ENCODE results near the gene NRAP.

Gene NRAP

DNA sequence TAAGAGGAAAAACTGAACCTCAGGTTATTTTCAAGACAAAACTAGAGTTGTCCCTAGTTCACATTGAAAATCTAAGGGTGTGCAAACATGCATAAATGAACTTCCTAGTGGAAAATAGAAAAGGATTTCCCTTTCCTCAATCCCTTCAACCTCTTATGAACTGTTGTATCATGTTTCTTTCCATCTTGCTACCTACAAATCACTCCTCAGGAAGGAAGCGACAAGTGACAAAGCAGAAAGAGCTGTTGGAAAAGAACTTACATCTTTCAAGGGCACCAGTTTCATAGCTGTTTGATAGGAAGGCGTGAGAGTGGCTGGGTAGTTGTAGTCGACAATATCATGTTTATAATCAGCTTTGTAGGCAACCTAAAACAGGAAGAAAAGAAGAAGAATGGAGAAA lies 23.9 kb downstream of the NRAP start:
- FAIRE-seq: no peak

DNA sequence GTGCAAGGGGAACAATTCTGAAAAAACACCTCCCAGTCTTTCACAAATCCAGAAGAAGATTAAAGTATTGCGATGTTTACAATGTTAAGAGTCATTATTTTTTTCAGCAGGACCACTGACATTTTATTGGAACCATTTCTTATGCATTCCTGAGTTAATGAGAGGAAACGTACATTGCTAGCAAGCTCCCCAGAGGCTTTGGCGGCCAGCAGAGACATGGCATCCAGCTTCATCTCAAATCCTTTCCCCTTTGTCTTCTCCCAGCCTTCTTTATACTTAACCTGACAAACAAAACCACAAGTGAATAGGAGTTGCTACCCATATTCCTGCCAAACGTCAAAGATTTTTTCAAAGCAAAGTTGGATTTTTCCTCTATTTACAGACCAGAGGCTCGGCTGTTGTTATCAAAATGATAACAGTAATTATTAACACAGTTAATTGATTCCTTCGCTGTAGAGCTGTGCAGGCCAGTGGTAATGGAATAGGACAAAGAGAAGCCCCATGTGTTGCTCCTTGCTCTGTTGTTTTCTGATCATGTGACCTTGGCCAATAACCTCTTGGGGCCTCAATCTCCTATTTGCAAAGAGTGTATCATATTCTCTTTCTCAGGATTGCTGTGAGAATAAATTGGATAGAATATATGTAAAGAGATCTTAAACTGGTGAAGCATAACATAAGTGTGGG lies 32.0 kb downstream of the NRAP start:
- no peak for FAIRE-seq

DNA sequence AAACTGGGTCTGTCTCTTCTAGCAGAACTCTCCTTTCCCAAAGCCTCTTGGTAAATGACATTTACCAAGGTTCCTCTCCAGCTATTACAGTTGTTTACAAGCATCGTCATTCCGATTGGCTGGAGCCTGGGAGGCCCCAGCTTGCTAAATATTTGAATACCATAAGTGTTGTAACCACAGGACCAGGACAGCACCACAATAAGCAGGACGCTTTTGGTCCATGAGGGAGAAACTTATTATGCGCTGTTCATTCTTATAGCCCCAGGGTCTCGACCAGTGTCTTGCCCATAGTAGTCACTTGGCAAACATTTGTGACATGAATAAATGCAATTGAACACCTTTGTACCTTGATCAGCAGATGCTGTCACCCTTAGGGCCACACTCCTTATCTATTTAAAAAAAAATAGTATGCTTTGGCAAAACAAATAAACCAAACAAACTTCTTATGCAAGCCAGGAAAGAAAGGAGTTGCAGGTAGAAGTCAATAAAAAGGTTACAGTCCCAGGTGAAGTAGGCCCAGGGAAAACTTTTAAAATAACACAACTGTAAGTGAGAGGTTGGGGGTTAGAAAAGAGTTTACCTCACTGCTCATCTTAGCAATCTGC lies 32.8 kb downstream of the NRAP start:
- FAIRE-seq: no peak

DNA sequence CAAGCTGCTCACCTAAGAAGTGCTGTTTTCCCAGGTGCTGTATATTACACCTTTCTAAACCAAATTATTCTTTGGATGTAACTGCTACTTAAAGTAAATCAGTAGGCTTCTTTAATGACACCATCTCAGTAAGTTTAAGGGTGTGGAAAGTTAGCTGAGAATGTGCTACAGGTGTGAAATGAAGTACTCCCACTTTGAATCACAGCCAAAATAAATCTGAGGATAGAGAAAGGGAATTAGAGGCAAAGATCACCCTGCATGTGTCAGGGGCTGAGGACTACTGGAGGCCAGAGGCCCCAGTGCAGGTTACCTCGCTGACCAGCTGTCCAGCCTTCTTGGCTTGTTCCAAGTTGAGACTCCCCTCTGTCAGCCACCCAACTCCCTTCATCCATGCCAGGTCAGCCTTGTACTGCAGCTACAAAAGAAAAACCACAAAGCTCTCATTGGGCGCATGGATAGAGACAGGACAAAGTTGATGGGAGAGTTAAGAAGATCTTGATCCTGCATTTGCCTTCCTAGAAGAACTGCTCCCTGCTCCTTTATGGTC lies 35.2 kb downstream of the NRAP start:
- FAIRE-seq: no peak

DNA sequence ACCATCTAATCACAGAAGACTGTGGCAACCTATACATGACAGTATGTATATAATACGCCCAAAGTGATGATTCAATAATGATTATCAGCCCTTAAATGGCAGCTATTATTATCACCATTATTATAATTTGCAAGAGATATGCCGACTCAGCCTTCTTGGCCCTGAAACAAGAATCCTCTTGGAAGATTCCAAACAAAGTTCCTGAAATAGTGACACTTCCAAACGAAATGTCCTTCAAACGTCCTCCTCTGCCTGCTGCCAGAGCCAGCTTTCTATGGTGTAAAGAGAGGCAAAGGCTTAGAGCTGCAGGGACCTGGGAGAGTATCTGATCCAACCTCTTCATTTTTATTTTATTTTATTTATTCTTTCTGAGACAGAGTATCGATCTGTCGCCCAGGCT lies 36.0 kb downstream of the NRAP start:
- no peak for FAIRE-seq

DNA sequence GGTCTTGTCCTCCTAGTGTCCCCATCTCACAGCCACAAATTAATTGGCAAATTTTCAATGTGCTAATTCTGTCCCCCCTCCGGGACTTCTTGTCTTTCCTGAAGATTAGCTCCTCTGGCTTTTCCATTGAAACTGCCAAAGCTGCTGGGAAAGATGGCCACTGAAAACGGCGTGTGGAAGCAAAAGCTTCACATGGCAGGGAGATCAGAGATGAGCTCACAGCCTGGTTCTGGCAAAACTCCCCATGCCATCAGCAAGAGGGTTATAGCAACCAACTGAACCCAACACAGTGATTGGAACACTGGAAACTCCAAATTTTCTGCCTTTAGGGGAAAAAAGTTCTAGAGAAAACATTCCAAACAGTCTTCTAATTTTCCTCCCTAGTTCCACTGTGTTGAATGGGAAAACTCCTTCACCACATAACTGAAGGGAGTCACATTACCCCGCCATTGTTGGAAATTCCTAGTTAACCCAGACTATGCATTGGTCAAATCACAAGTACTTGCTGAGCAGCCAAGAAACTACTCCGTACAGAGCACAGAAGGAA lies 37.0 kb downstream of the NRAP start:
- FAIRE-seq: no peak

DNA sequence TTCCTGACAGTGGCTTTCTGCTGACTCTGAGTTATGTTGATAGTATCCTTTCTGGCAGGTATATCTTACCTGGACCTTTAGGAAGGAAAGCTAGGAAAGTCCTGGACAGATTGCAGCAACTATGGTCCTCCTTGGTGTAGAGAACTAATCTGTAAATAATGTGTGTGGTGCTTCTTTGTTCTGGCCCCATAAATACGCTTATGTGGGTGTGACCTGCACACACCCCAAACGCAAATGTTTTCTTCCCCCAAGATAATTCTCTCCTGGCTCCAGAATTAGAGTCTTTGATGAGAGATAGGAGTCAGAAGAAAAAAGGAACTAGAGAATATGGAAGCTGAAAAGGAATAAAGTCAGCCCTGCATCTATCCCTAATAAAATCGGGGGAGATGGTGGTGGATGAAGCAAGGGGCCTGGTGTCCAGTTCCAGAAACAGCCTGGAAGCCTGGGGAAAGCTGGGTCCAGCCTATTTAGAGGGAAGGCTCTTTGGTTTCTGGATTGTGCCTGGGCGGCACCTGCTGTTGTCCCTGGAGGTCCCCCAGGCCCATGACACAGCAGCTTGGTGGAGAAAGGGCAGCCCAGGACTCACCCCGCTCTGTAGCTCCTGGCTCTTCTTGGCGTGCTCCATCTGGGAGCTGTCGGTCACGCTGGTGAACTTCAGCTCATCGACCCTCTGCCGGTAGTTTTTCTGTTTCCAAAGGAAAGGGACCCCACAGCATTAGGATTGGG lies 38.2 kb downstream of the NRAP start:
- no peak for FAIRE-seq

DNA sequence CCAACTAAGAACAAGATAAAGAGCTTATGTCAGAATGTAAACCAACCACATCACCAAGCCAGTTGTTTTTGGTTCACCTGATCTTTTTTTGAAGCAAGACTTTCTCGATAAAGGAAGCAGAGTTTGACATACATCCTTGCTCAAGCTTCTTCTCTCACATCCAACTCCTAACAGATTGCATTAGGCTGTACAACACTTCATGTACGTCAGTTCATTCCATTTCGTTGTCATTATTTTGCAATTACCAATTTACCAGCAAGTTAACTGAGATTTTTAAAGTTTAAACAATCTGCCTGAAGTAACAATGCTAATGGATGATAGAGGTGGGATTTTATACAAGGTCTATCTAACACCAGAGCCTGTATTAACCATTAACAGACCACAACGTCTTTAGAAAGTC lies 41.0 kb downstream of the NRAP start:
- no peak for FAIRE-seq

DNA sequence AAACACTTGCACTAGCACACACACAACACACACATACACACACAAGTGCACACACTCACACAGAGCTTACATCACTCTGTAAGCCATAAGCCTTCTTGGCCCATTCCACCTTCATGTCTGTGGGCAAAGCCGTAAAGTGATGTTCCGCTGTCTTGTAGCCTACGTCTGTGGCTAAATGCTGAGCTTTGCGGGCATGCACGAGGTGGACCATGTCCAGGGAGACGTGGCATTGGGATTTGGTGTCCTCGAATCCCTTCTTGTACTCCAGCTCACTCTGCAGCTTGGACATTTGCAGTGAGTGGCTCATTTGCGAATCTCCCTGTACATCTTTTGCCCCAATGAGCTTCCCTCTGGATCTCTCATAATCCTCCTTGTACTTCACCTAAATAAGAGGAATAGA lies 42.0 kb downstream of the NRAP start:
- no peak for FAIRE-seq

DNA sequence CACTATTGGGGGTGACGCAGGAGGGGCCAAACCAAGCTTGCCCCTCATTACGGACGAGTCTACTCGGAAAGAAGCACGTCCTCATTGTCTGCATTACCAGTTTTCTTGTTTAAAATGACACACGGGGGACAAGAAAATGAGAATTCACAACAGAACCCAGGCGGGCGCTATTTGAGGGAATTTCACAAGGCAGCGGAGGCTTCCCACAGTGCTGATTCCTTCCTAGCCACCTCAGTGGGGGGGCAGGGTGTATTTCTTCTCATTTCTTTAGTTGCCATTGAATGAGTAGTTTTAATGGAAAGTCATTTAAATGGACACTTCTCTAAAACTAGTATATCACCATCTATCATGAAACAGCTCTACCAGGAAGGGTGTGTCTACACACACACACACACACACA lies 42.9 kb downstream of the NRAP start:
- FAIRE-seq: no peak

DNA sequence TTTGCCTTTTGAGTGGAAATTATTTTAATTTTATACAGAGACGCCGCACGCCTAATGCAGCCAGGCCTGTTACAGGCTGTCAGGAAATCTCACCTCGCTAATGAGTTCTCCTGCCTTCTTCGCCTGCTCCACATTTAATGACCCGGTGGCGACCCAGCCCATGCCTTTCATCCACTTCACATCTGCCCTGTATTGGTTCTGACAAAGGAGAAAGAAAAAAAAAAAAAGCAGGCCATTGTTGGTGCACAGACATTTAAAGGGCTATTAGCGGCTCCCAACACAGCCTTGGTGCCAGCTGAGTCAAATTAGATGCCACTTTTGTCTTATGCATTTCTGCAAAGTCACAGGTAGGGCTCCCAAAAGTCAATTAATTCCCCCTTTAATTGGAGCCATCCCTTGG lies 43.3 kb downstream of the NRAP start:
- FAIRE-seq: no peak

DNA sequence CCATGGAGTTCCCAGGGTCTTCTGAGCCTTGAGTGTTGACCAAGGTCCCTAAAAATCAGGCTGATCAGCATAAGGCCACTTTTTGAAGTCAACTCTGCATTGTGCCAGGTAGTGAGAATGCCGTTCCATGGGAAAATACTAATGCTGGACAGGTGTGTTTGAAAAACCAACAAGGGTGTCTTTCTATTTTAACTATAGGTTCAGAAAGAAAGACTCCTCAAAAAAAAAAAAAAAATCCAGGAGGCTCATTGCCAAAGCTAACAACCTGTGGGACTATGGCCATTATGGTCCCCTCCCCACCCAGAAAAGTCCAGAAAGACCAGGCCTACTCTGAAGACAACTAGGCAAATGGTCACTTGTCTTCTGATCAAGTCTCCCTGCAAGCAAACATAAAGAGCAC lies 44.4 kb downstream of the NRAP start:
- FAIRE-seq: no peak

DNA sequence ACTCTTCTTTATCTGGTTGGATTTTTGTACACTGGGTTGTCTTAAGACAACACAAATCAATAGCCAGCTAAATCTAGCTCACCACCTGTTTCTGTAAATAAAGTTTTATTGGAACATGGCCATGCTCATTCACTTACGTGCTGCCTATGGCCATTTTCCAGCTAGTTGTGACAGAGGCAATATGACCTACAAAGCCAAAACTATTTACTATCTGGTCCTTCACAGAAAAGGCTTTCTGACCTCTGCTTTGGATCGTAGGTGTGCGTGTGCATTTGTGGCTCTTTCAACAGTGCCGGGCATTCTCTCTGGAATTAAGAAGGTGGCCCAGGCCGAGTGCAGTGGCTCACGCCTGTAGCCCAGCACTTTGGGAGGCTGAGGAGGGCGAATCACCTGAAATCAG lies 45.5 kb downstream of the NRAP start:
- FAIRE-seq: no peak

DNA sequence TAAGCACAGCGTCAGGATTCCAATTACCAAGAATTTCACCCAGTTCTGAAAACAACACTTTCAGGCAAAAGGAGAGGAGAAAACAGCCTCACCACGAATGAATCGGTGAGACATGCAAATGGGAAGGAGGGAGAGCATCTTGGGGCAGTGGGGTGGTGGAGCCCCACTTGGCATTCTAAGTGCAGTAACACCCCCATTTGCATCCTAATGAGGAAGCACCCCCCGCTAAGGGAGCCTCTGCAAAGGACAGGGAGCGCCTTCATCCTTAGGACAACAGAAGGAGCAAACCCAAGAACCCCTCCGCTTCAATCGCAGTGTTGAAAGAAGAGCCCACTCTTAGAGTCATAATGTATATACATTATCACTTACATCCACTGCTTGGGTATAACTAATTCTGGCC lies 46.8 kb downstream of the NRAP start:
- FAIRE-seq: no peak

DNA sequence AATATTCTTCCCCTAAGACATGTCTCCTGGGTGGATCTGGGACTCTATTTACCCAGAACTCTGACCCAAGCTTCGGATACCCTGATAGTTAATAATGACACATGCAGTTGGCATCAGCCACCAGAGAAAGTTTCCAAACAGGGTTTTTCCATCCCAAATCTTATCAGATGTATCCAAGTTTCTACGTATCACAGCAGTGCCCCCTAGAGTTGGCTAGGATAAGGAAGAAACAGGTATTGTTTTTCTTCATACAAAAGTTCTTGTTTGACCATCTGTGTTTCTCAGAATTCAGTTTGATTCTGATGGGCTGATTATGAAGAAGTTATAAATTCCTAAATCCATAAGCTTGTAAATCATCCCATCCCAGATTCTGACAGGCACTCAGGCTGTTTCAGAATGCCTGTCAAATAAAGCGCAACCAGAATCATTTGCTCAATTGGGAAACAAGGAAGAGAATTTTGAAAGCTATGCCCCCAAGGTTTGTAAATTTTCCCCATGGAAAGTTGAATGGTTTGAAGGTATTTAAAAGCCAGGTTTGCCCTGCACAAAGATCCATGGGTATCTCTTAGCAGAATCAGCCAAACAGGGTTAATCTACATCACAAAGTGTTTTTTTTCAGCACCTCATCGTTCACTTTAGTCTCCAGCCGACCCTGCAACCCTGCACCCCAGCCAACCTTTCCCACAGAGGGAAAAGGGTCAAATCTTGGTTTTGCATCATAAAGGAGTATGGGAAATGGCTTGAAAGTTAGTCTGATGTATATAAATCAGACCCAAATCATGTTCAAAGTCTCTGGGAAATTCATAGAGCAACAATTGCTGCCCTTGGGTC lies 47.4 kb downstream of the NRAP start:
- FAIRE-seq: no peak

DNA sequence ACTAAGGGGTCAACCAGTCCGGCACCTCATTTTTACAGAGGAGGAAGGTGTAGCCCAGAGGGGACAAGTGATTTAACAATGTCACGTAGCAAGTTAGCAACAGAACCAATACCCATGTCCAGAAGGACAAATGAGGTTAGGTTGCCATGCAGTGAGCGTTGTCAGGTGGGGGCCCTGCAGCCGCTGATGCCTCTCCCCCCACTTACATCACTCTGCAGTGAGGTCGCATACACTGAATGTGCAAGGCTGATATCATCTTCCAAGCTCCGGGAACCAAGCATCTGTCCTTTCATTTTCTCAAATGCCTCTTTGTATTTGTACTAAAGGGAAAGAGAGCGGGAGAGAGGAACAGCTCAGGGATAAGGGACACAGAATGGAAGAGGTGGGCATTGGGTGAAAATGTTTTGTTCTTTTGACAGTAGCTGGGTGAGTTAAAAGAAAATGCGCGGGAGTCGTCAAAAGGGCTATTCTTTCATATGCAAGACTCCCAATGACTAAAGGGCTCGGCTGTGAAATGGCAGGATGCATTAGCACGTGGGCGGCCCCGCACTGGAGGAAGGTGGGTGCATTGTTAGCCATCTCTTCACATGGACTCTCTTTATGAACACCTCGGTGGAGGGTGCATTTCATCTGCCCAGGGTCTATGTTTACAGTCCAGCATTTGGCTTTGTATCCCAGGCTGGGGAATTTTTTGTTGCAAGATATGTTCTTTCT lies 49.7 kb downstream of the NRAP start:
- FAIRE-seq: no peak

DNA sequence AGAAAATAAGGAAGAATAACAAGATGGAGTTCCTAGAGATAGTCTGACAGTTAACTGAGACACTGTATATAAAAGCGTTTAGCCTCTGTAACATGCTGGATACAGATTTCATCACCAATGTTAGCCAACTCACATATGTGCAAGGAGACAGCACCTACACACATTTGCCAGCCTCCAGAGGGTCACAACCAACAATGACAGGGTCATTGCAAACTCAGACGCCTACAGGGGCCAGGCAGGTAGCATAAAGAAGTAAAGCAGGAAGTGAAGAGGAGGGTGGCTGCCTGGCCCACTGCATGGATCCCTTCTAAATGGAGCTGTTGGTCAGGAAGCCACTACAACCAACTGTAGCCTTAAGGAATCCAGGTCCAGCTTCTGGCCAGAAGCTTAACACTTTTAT lies 50.4 kb downstream of the NRAP start:
- no peak for FAIRE-seq

DNA sequence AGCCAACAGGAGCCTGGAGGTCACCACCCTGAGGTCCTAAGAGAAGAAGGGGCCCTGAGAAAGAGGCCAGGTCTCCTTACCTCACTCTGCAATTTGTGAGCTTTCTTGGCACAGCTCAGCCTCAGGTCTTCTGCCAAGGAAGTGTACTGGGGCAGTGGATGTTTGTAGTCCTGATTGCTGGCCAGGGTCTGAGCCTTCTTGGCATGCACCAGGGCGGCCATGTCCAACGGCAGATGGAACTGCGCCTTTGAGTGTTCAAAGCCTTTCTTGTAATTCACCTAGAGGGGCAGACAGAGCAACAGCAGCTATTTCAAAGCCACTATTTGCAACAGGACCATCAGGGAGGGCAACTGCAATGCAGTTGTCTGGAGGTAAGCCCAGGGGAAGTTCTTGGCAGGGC lies 51.7 kb downstream of the NRAP start:
- no peak for FAIRE-seq

DNA sequence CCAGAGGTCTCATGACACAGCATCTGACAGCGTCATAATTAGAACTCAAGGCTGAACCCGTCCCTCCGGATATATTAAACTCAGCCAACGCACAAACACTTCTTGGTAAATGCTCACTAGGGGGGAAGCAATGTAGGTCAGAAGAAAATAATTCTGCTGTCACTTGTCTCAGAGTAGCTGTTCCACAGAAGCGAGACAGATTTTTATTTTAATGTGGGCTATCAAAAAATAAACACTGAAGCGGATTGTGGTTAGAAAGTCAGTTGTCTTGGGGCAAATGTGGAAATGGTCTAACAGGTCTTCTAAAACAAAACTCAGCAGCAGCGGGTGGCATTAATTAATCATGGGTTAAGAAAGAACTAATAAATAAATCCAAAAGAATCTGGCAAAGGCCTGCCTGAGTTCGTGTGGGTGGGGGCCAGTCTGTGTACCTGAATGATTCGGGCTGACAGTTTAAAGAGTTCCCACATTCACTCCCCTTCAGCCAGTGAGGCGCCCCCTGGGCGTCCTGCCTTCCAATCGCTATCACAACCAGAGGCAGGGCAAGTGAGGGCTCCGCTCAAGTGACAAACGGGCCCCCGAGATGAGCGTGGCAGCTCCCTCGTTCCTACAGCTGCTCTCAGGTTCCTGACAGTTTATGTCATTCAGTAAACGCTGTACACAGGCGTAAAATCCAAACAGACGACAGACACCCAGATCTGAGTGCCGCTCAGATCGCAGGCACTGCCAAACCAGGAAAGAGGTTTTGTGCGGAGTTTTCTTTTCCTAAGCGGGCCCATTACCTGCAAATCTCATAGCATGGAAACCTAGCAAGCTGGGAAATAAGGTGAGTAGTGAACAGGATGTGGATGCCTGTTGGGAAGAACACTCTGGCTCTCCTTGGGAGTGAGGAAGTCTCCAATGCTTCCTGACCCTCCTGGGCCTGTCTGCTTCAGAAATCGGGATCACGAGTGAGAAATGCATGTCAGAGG lies 52.9 kb downstream of the NRAP start:
- FAIRE-seq: no peak

DNA sequence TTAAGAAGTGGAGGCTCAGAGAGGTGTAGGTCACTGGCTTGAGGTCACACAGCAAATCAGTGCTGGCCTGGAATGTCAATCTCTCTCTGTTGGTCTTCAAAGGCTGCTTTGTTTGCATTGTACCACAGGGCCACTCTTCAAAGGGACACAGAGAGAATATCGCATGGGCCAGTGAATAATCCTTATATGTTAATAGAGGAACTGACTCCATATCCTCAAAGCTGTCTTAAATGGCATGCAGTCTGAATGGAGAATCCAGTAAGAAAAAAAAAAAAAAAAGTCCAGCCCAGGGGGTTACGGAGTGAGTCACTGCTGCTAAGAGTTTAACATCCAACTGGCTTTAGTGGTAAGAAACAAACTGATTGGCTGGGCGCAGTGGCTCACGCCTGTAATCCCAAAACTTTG lies 54.1 kb downstream of the NRAP start:
- FAIRE-seq: no peak
